Mesendoderm (in vitro differentiated cells): ENCODE measurements around the gene NOP10. TPM values are rescaled to one million over a fixed set of nuclear protein-coding genes. Genes with fewer than 3 reads are reported as not detected.
"Not testable (repeated sequence)": the region's sequence is repeated elsewhere in the genome, so short reads cannot be mapped to it uniquely, and the experiment has no call there.

Experiments
- DNase-seq: peaks from one replicate; pipeline ENCODE4 v3.0.0; 2013
- H2AK5ac ChIP-seq: 2 replicates; pipeline ENCODE4 v1.6.1; 2013; ENCODE audit warnings: low read length, inconsistent platforms
- H2BK120ac ChIP-seq: 2 replicates; pipeline ENCODE4 v1.6.1; 2013; ENCODE audit warnings: low read depth, mild to moderate bottlenecking, low read length, moderate library complexity, mixed read lengths
- H2BK15ac ChIP-seq: replicated peaks from 2 replicates; pipeline ENCODE4 v1.6.1; 2013; ENCODE audit warnings: low read depth, mild to moderate bottlenecking, moderate library complexity
- H2BK5ac ChIP-seq: 2 replicates; pipeline ENCODE4 v1.6.1; 2013; ENCODE audit warnings: low read length, inconsistent platforms
- H3K18ac ChIP-seq: 2 replicates; pipeline ENCODE4 v1.6.1; 2013; ENCODE audit warnings: mild to moderate bottlenecking, low read length, mixed read lengths
- H3K23ac ChIP-seq: one replicate; pipeline ENCODE4 v1.6.1; 2013; ENCODE audit warnings: low read length
- H3K27ac ChIP-seq: 2 replicates; pipeline ENCODE4 v1.5.1; 2013; ENCODE audit warnings: low read depth, mild to moderate bottlenecking, inconsistent platforms, low read length, moderate library complexity
- H3K27me3 ChIP-seq: 2 replicates; pipeline ENCODE4 v1.6.1; 2013; ENCODE audit warnings: low read length, control low read depth, mild to moderate bottlenecking, inconsistent platforms; ENCODE audit not compliant: insufficient read depth, poor library complexity
- H3K36me3 ChIP-seq: 2 replicates; pipeline ENCODE4 v1.6.1; 2013; ENCODE audit warnings: low read length, inconsistent platforms; ENCODE audit not compliant: control insufficient read depth, insufficient read depth
- H3K4ac ChIP-seq: one replicate; pipeline ENCODE4 v1.6.1; 2013; ENCODE audit warnings: low read depth, mild to moderate bottlenecking, low read length, moderate library complexity
- H3K4me1 ChIP-seq: 2 replicates; pipeline ENCODE4 v1.6.1; 2013; ENCODE audit warnings: low read depth, low read length, inconsistent platforms; ENCODE audit not compliant: control insufficient read depth
- H3K4me2 ChIP-seq: 2 replicates; pipeline ENCODE4 v1.6.1; 2013; ENCODE audit warnings: low read length
- H3K4me3 ChIP-seq: 2 replicates; pipeline ENCODE4 v1.5.1; 2013; ENCODE audit warnings: mild to moderate bottlenecking, low read length
- H3K56ac ChIP-seq: one replicate; pipeline ENCODE4 v1.6.1; 2013; ENCODE audit warnings: low read length
- H3K79me1 ChIP-seq: 2 replicates; pipeline ENCODE4 v1.6.1; 2013; ENCODE audit warnings: low read length, inconsistent platforms
- H3K79me2 ChIP-seq: 2 replicates; pipeline ENCODE4 v1.6.1; 2013; ENCODE audit warnings: mild to moderate bottlenecking, low read length; ENCODE audit not compliant: control insufficient read depth, insufficient read depth
- H3K9ac ChIP-seq: 2 replicates; pipeline ENCODE4 v1.6.1; 2013; ENCODE audit warnings: low read length, inconsistent platforms
- H4K5ac ChIP-seq: one replicate; pipeline ENCODE4 v1.6.1; 2013; ENCODE audit warnings: low read length
- H4K8ac ChIP-seq: one replicate; pipeline ENCODE4 v1.6.1; 2013; ENCODE audit warnings: low read depth, mild to moderate bottlenecking, control low read depth, low read length, moderate library complexity
- WGBS: extraction: QIAGEN DNeasy Blood & Tissue Kit; methylation state at CpG from one replicate; pipeline ENCODE4 v1.1.7; 2013; ENCODE audit warnings: low lambda C conversion rate, missing lambda C conversion rate; ENCODE audit not compliant: insufficient coverage; ENCODE audit errors: extremely low coverage; 5-methylcytosine and 5-hydroxymethylcytosine counted together
- polyA plus RNA-seq, 2 experiments: library from polyadenylated mRNA; stranded (reverse); fragments of 200-250 nt; gene quantifications; one replicate each; pipeline ENCODE4 v1.2.3, GENCODE V29; 2013

Gene NOP10
- polyA plus RNA-seq (2013, experiment 1 of 2), result 546 TPM
- polyA plus RNA-seq (2013, experiment 2 of 2), result 590 TPM

DNA sequence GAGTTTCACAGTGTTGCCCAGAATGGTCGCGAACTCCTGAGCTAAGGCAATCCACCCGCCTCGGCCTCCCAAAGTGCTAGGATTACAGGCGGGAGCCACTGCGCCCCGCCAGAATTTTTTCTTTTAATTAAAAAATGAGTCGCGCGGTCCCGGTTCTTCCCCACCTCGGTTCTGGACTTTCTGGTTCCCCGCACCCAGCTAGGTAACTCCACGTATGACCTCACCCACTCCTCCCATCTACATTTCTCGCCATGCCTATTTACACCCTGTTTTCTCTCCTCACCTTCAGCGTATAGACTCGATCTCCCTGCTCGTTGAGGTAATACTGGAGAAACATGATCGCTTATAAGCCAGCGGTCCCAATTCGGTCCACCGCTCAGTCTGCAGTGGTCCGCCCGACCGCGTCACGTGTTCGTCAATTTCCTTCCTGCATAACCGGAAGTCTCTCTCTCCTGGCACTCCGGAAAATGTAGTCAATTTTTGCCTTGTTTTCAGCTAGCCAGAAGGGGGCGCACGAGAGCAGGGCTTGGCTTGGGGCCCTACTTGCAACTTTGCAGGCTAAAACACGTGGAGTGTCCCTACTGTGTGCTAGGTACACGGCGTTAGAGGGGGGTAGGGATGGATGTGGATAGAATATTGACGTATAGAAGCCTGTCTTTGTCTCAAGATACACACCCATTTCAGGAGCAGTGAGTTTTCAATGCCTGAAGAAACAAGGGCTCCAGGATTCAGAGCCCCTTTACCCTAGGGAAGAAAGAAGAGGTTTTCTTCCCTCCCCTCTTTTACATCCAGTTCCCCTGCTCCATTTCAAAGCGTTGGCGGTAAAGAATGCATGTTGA, at the start of gene NOP10, which contains the start of gene NUTM1:
Gene NOP10 (minus strand): TSS at position 400 of the 839 bp plus-strand sequence. CDS start 63 bp downstream, at position 337.
Gene NUTM1 (plus strand): TSS at position 579 of the 839 bp plus-strand sequence. CDS start 382 bp downstream, outside the sequence.
- H2BK15ac ChIP-seq, result peak within 1 kb of the TSS; percentile 87
- H3K79me2 ChIP-seq, result peaks cover 14% of the 10 kb centered on the region
- H4K5ac ChIP-seq, result peak within 1 kb of the TSS; percentile 51
- H3K27me3 ChIP-seq, result no peaks in the 10 kb centered on the region
- H3K9ac ChIP-seq, result peak within 1 kb of the TSS; percentile 83
- peak within 1 kb of the TSS; percentile 95 for H3K56ac ChIP-seq
- H3K36me3 ChIP-seq, result no peaks in the 10 kb centered on the region
- peak; percentile 98 for DNase-seq
- H3K23ac ChIP-seq, result no peak within 1 kb of the TSS
- WGBS, result no CpG with 5 or more reads among the region's 38 CpGs
- no peak within 1 kb of the TSS for H2AK5ac ChIP-seq
- peak within 1 kb of the TSS; percentile 59 for H3K4ac ChIP-seq
- H3K79me1 ChIP-seq, result peaks cover 2% of the 10 kb centered on the region
- H3K4me3 ChIP-seq, result peak within 1 kb of the TSS; percentile 70
- H2BK5ac ChIP-seq, result peak within 1 kb of the TSS; percentile 41
- peak within 1 kb of the TSS; percentile 77 for H3K27ac ChIP-seq
- H3K4me1 ChIP-seq, result no peaks in the 10 kb centered on the region
- H3K4me2 ChIP-seq, result peak within 1 kb of the TSS; percentile 6
- peak within 1 kb of the TSS; percentile 18 for H2BK120ac ChIP-seq
- H3K18ac ChIP-seq, result peak within 1 kb of the TSS; percentile 78
- peak within 1 kb of the TSS; percentile 43 for H4K8ac ChIP-seq

DNA sequence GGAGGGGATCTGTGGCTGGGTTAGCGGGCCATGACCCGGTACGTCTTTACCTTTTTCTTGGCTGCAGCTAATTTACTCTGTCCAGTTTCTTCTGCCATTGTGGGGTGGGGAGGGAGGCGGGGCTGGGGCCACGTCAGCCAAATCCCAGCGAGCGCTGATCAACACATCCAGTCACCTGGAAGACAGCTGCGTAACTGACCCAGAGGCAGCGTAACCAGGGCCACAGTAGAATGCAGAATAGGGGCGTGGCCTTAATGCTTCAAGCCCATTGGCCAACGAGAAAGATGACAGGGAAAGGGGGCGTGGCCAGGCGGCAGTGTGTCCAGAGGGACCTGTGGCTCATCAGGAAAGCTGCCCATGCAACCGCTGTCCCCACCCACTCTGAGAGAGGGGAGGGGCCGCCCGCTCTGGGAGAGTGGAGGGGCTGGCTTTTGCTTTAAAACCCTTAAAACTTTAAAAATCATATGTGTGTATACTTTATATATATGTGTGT, 46.7 kb upstream of the NOP10 start:
- H3K79me1 ChIP-seq, H2BK5ac ChIP-seq, H3K9ac ChIP-seq, H3K4me3 ChIP-seq, H3K27me3 ChIP-seq, H3K79me2 ChIP-seq, H3K36me3 ChIP-seq, H3K27ac ChIP-seq, H3K4ac ChIP-seq, H3K23ac ChIP-seq, H2AK5ac ChIP-seq, H3K18ac ChIP-seq, H4K8ac ChIP-seq, DNase-seq, H2BK15ac ChIP-seq, H2BK120ac ChIP-seq, H3K4me1 ChIP-seq, H3K56ac ChIP-seq, H3K4me2 ChIP-seq, H4K5ac ChIP-seq: not testable (repeated sequence)
- no CpG with 5 or more reads among the region's 16 CpGs for WGBS

DNA sequence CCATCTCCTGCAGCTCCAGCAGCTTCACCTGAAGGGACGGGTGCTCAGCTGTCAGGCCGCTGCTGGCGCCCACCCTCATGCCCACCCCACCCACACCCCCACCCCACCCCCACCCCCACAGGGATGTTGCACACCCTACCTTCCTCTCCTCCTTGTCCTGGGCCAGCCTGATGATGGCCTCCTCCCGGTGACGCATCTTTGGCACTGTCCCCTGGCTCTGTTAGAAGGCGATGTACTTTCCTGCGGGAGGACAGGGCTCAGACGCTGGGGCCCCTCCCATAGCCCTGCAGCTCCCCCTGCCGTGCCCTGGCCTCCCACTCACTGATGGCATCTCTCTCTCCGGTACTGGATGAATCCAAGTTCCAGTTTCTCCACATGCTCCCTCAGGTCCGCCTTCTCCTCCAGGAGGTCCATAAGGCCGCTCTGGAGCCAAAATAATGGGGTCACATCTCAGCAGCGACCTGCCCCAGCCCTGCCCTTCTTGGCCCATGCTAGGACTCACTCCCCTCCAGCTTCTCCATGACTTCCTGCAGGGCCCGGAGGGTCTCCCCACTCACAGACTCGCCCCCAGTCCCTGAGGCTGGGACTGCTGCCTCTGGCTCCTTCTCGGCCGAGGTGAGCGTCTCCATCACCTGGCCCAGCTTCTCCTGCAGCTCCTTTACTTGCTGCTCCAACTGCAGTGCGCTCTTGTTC, 39.0 kb upstream of the NOP10 start:
- not testable (repeated sequence) for H3K27ac ChIP-seq, H3K4me3 ChIP-seq, H3K23ac ChIP-seq, H3K9ac ChIP-seq, H3K79me2 ChIP-seq, H3K79me1 ChIP-seq, H3K4me2 ChIP-seq, H2BK120ac ChIP-seq, H3K4me1 ChIP-seq, DNase-seq, H4K8ac ChIP-seq, H3K18ac ChIP-seq, H4K5ac ChIP-seq, H3K56ac ChIP-seq, H3K36me3 ChIP-seq, H2BK15ac ChIP-seq, H3K4ac ChIP-seq, H3K27me3 ChIP-seq, H2AK5ac ChIP-seq, H2BK5ac ChIP-seq
- WGBS, result no CpG with 5 or more reads among the region's 19 CpGs

DNA sequence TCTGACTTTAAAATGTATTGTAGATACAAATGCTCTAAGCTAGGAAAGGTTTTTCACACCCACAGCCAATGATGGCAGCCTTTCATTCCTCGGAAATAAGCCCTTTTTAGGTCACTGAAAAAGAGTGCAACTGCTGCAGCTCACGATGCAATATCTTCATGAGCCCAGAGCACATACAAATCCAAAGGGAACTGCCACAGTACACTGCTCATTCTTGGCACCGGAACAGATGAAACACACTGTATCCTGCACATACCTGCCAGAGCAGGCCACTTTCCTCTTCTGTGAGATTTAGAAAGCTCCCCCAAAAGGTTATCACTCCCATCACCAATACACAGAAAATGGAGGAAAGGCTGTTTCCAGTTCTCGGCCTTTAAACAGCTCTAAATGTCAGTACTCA, 37.6 kb upstream of the NOP10 start:
- H2BK5ac ChIP-seq, H3K79me1 ChIP-seq, H4K5ac ChIP-seq, H3K4me1 ChIP-seq, H3K56ac ChIP-seq, H2BK120ac ChIP-seq, H2BK15ac ChIP-seq, DNase-seq, H3K36me3 ChIP-seq, H2AK5ac ChIP-seq, H3K27ac ChIP-seq, H4K8ac ChIP-seq, H3K4me3 ChIP-seq, H3K23ac ChIP-seq, H3K9ac ChIP-seq, H3K79me2 ChIP-seq, H3K27me3 ChIP-seq, H3K4ac ChIP-seq, H3K18ac ChIP-seq, H3K4me2 ChIP-seq: not testable (repeated sequence)
- WGBS, result no CpG with 5 or more reads among the region's 4 CpGs

DNA sequence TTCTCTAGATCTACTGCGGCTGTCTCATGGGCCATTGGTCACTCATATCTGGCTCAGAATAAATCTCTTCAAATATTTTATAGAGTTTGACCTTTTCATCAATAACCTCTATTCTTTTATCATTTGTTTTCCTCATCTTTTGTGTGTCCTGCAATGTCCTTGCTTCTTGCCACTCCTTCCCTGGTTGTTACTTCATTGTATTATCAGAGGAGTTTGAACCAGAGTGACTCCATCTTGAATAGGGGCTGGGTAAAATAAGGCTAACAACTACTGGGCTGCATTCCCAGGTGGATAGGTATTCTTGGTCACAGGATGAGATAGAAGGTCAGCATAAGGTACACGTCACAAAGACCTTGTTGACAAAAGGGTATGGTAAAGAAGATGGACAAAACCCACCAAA, 33.9 kb upstream of the NOP10 start:
- no CpG with 5 or more reads among the region's 2 CpGs for WGBS
- Histone ChIP-seq H3K79me2 (no peaks in the 10 kb centered on the region), H2AK5ac (no peak overlapping the region), H3K4me2 (no peak overlapping the region), H3K56ac (no peak overlapping the region), H3K79me1 (no peaks in the 10 kb centered on the region), H3K27ac (no peak overlapping the region), H2BK15ac (no peak overlapping the region), H3K4me1 (no peaks in the 10 kb centered on the region), H4K5ac (no peak overlapping the region), H3K36me3 (no peaks in the 10 kb centered on the region), H4K8ac (no peak overlapping the region), H3K4me3 (no peak overlapping the region), H2BK120ac (no peak overlapping the region), H3K9ac (no peak overlapping the region), H3K18ac (no peak overlapping the region), H2BK5ac (no peak overlapping the region), H3K4ac (no peak overlapping the region), H3K27me3 (no peaks in the 10 kb centered on the region), H3K23ac (no peak overlapping the region)
- DNase-seq, result no peak
